Gastroesophageal sphincter (tissue), 4 donors: ENCODE results near the gene TXLNB. TPM values are rescaled to one million over a fixed set of nuclear protein-coding genes. Genes with fewer than 3 reads are reported as not detected.

Experiments
- ATAC-seq: fragments of 150-250 bp; one replicate; pipeline ENCODE4 v1.9.1; 2016; ENCODE audit warnings: mild to moderate bottlenecking, moderate library complexity
- H3K27ac ChIP-seq, 4 donors: fragments of 200-600 bp; sonication (generic) in 3 of 4; 1 replicate in 3 of 4; 2 replicates in 1 of 4; pipeline ENCODE4 v1.5.1; 2016 to 2019
- H3K27me3 ChIP-seq: fragments of 200-600 bp; sonication (generic); one replicate; pipeline ENCODE4 v1.5.1; 2019
- H3K36me3 ChIP-seq, 2 donors: fragments of 200-600 bp; sonication (generic); one replicate each; pipeline ENCODE4 v1.5.1; 2019; ENCODE audit warnings: control low read depth in 1 of 2
- H3K4me1 ChIP-seq, 3 donors: fragments of 200-600 bp; sonication (generic); 1 replicate in 2 of 3; 2 replicates in 1 of 3; pipeline ENCODE4 v1.5.1; 2016 to 2019; ENCODE audit warnings: control low read depth in 2 of 3
- H3K4me3 ChIP-seq, 2 donors: fragments of 200-600 bp; sonication (generic); one replicate each; pipeline ENCODE4 v1.5.1; 2019; ENCODE audit warnings: mild to moderate bottlenecking in 1 of 2, moderate library complexity in 1 of 2
- H3K9me3 ChIP-seq, 3 donors: fragments of 200-600 bp; sonication (generic); one replicate each; pipeline ENCODE4 v1.5.1; 2017 to 2019; ENCODE audit warnings: control low read depth in 2 of 3
- CTCF ChIP-seq, 4 experiments: fragments of 200-600 bp in 2 of 4; fragments of 450-650 bp in 2 of 4; sonication (generic) in 1 of 4; IDR thresholded peaks; one replicate each; pipeline ENCODE4 v1.5.1; 2017 to 2019; ENCODE audit warnings: antibody characterized with exemption in 4 of 4, mild to moderate bottlenecking in 2 of 4, moderate library complexity in 2 of 4
- EP300 ChIP-seq: sonication (generic); formaldehyde crosslinking; IDR thresholded peaks from one replicate; pipeline ENCODE4 v1.6.1; 2017; ENCODE audit warnings: antibody characterized with exemption, mild to moderate bottlenecking
- POLR2A ChIP-seq, 2 donors: fragments of 450-650 bp; IDR thresholded peaks; one replicate each; pipeline ENCODE4 v1.6.1; 2017; ENCODE audit warnings: antibody characterized with exemption in 2 of 2, mild to moderate bottlenecking in 2 of 2, moderate library complexity in 1 of 2
- POLR2AphosphoS5 ChIP-seq: sonication (generic); formaldehyde crosslinking; IDR thresholded peaks from one replicate; pipeline ENCODE4 v1.6.1; 2017; ENCODE audit warnings: antibody characterized with exemption
- WGBS, 2 donors: methylation state at CpG; one replicate each; pipeline ENCODE4 v1.1.5; 2018; ENCODE audit warnings: low coverage in 1 of 2; 5-methylcytosine and 5-hydroxymethylcytosine counted together
- total RNA-seq, 4 donors: library from RNA; depleted of rRNA; stranded (reverse); fragments of >200 nt; gene quantifications; one replicate each; pipeline ENCODE4 v1.1.0, GENCODE V29; 2016

Gene TXLNB
- total RNA-seq, 4 donors from 2014 or later, result 0.67 to 5.4 (median 2.6) TPM

- Histone ChIP-seq H3K27ac (peak overlapping the region in 3 of 4 donors; percentile 36 to 54 (median 45)), H3K4me1 (peaks cover 3 to 20% (median 5%) of the 10 kb centered on the region in 3 donors), H3K36me3 (no peaks in the 10 kb centered on the region), H3K4me3 (no peak overlapping the region), H3K27me3 (no peaks in the 10 kb centered on the region), H3K9me3 (no peaks in the 10 kb centered on the region)
- TF ChIP-seq EP300, result no peak
- no peak for TF ChIP-seq POLR2A (IDR thresholded peaks at IDR 0.05)
- TF ChIP-seq POLR2AphosphoS5, result no peak
- no peak for TF ChIP-seq CTCF (IDR thresholded peaks at IDR 0.05)
- WGBS, 2 donors, result 10% methylated on average over 2 of the region's 2 CpGs; no CpG with 5 or more reads in 1 of the 2 donors
- peak; percentile 63 for ATAC-seq
Observed at GRCh38 chr6:139251045-139251690, 40.6 kb downstream of the TXLNB start.

- Histone ChIP-seq H3K27ac (peak overlapping the region in 3 of 4 donors; percentile 23 to 54 (median 36)), H3K9me3 (no peaks in the 10 kb centered on the region), H3K36me3 (no peaks in the 10 kb centered on the region), H3K27me3 (no peaks in the 10 kb centered on the region), H3K4me1 (peaks cover 3 to 20% (median 5%) of the 10 kb centered on the region in 3 donors), H3K4me3 (no peak overlapping the region)
- TF ChIP-seq CTCF (IDR thresholded peaks at IDR 0.05) (peak; percentile 16 to 61 (median 44)), POLR2AphosphoS5 (no peak)
- WGBS, 2 donors, result 50 to 60% methylated on average over 2 to 3 of the region's 3 CpGs
- peak; percentile 80 for ATAC-seq
Observed at GRCh38 chr6:139250296-139251044, 41.3 kb downstream of the TXLNB start.

GRCh38 chr6:139249395-139249794 is 42.4 kb downstream of the TXLNB start:
- no peak for ATAC-seq
- WGBS, 2 donors, result 54 to 82% methylated on average over 4 of the region's 4 CpGs
- Histone ChIP-seq H3K27me3 (no peaks in the 10 kb centered on the region), H3K4me3 (no peak overlapping the region), H3K27ac (no peak overlapping the region), H3K9me3 (no peaks in the 10 kb centered on the region), H3K36me3 (no peaks in the 10 kb centered on the region), H3K4me1 (peaks cover 3 to 20% (median 5%) of the 10 kb centered on the region in 3 donors)
- TF ChIP-seq CTCF (IDR thresholded peaks at IDR 0.05) (no peak), EP300 (no peak), POLR2AphosphoS5 (no peak), POLR2A (IDR thresholded peaks at IDR 0.05) (no peak)

- WGBS, 2 donors, result 92 to 96% methylated on average over 3 of the region's 3 CpGs
- no peaks in the 10 kb centered on the region for H3K36me3 ChIP-seq
- peaks cover 3 to 20% (median 5%) of the 10 kb centered on the region in 3 donors for H3K4me1 ChIP-seq
- no peak overlapping the region for H3K4me3 ChIP-seq
- ATAC-seq, result no peak
- no peaks in the 10 kb centered on the region for H3K9me3 ChIP-seq
- no peak overlapping the region for H3K27ac ChIP-seq
- H3K27me3 ChIP-seq, result no peaks in the 10 kb centered on the region
- no peak for TF ChIP-seq EP300
Observed at GRCh38 chr6:139248911-139249310, 42.9 kb downstream of the TXLNB start.

- Histone ChIP-seq H3K4me3 (no peak overlapping the region), H3K4me1 (peaks cover 3 to 20% (median 5%) of the 10 kb centered on the region in 3 donors), H3K27ac (no peak overlapping the region), H3K27me3 (no peaks in the 10 kb centered on the region), H3K36me3 (no peaks in the 10 kb centered on the region), H3K9me3 (no peaks in the 10 kb centered on the region)
- ATAC-seq, result no peak
- 14% methylated on average over 2 of the region's 2 CpGs for WGBS, 2 donors
- no peak for TF ChIP-seq POLR2A (IDR thresholded peaks at IDR 0.05)
- TF ChIP-seq CTCF (IDR thresholded peaks at IDR 0.05), result no peak
- TF ChIP-seq POLR2AphosphoS5, result no peak
- no peak for TF ChIP-seq EP300
Observed at GRCh38 chr6:139247618-139248017, 44.2 kb downstream of the TXLNB start.
